ENCODE measurements around the gene THUMPD3.

THUMPD3 gene

GRCh38 chr3:9361691-9362388, 1.0 kb upstream of the THUMPD3 start:
- DNase-seq: no peak

- no peak for DNase-seq
Measured at GRCh38 chr3:9369508-9369907, 6.7 kb downstream of the THUMPD3 start.

- no peak for DNase-seq
Measured at GRCh38 chr3:9373465-9373864, 10.6 kb downstream of the THUMPD3 start.

- no peak for DNase-seq
Measured at GRCh38 chr3:9377981-9378380, 15.1 kb downstream of the THUMPD3 start.

GRCh38 chr3:9379327-9379726, 16.5 kb downstream of the THUMPD3 start:
- no peak for DNase-seq

- no peak for DNase-seq
Measured at GRCh38 chr3:9380014-9380413, 17.2 kb downstream of the THUMPD3 start.

- no peak for DNase-seq
Measured at GRCh38 chr3:9384141-9384828, 21.4 kb downstream of the THUMPD3 start.

GRCh38 chr3:9385187-9386077, 22.6 kb downstream of the THUMPD3 start:
- DNase-seq: no peak

GRCh38 chr3:9386078-9386459, 23.2 kb downstream of the THUMPD3 start:
- no peak for DNase-seq

- no peak for DNase-seq
Measured at GRCh38 chr3:9386501-9387321, 23.9 kb downstream of the THUMPD3 start.

GRCh38 chr3:9387322-9387655, 24.4 kb downstream of the THUMPD3 start:
- DNase-seq: no peak

GRCh38 chr3:9388142-9388541, 25.3 kb downstream of the THUMPD3 start:
- DNase-seq: no peak

- DNase-seq: no peak
Measured at GRCh38 chr3:9388562-9389272, 25.9 kb downstream of the THUMPD3 start.

GRCh38 chr3:9390265-9390888, 27.5 kb downstream of the THUMPD3 start:
- DNase-seq: no peak

- no peak for DNase-seq
Measured at GRCh38 chr3:9392041-9392440, 29.2 kb downstream of the THUMPD3 start.

GRCh38 chr3:9395570-9396300, 32.9 kb downstream of the THUMPD3 start:
- DNase-seq: no peak

GRCh38 chr3:9396301-9396631, 33.4 kb downstream of the THUMPD3 start:
- no peak for DNase-seq

- peak; percentile 99 for DNase-seq
Measured at GRCh38 chr3:9396632-9397331, 33.9 kb downstream of the THUMPD3 start.

- DNase-seq: peak; percentile 100
Measured at GRCh38 chr3:9397332-9397905, 34.6 kb downstream of the THUMPD3 start, which contains the start of gene SETD5. Gene SETD5, plus strand, starts transcription at chr3:9397615. Its CDS starts 31,324 bp downstream, at chr3:9428939.
